Gastroesophageal sphincter (tissue), 2 donors: ENCODE data around the gene DNAJC4.

Source experiments
- EP300 ChIP-seq: sonication (generic); formaldehyde crosslinking; IDR thresholded peaks from one replicate; pipeline ENCODE4 v1.6.1; 2017; ENCODE audit warnings: antibody characterized with exemption, mild to moderate bottlenecking
- POLR2A ChIP-seq, 2 donors: fragments of 450-650 bp; IDR thresholded peaks; one replicate each; pipeline ENCODE4 v1.6.1; 2017; ENCODE audit warnings: antibody characterized with exemption in 2 of 2, mild to moderate bottlenecking in 2 of 2, moderate library complexity in 1 of 2

DNA sequence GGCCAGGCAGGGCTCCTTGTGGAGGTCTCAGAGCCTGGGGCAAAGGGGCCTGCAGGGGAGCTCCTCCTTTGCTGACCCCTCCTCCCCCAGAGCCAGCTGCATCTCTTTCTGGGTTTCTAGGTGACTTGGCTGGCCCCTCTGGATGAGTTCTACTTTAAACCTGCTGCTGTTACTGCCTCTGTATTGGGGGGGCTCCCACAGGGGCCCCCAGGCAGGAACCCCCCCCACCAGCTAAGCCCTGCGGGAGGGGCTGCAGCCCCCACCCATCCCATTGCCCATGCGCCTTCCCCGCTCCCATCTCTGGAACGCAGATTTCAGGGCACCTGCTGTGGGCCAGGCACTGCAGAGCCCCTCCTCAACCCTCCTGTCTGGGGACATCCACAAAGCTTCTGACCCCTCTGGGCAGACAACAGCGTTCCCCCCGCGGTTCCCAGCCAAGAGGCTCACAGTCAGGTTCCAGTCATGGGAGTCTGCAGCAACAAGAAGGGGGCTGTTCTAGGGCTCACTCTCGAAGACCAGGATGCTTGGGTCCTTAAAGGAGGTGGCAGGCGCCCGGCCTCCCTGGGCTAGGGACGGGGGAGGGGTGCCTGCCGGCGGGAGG is 20.2 kb downstream of the DNAJC4 start:
- TF ChIP-seq POLR2A (IDR thresholded peaks at IDR 0.05) (no peak), EP300 (no peak)
